K562 (cell line): ENCODE results near the gene EFCAB5. TPM values are rescaled to one million over a fixed set of nuclear protein-coding genes. Genes with fewer than 3 reads are reported as not detected.

Experiments used
- ATAC-seq: fragments of 200-7000 bp; cut with Tn5 transposase; 3 replicates; pipeline ENCODE4 v1.9.1; 2020; ENCODE audit warnings: moderate library complexity
- BruUV-seq: library from RNA; stranded (reverse); fragments of 400-500 nt; replicated peaks from 2 replicates; lab custom pipeline; 2021; lab: Mats Ljungman, UMichigan
- CTCF ChIA-PET: fragments of 300-600 bp; formaldehyde crosslinking; extraction: SDS; loops from one replicate; lab custom pipeline; 2021; ENCODE audit warnings: low intra/inter-chr PET ratio; lab: Yijun Ruan, JAX
- POLR2A ChIA-PET: fragments of 300-600, 350-650 bp; sonication (Branson Sonifier 250); formaldehyde crosslinking; extraction: SDS; loops from one replicate; lab custom pipeline; 2021; ENCODE audit warnings: antibody characterized with exemption, inconsistent platforms; lab: Yijun Ruan, JAX
- DNase-seq, 4 experiments: peaks; one replicate each; pipeline versions ENCODE4 v3.0.0 to v3.0.0-alpha.2; 2011 to 2018; ENCODE audit warnings: low spot score in 3 of 4, mixed read lengths in 3 of 4; ENCODE audit errors: extremely low read depth in 1 of 4
- FAIRE-seq: peaks from 2 replicates; lab custom pipeline; 2011; peaks lifted over from hg19 to GRCh38; lab: Jason Lieb, UNC
- H2AFZ ChIP-seq: 2 replicates; pipeline ENCODE4 v1.6.0; 2011; ENCODE audit warnings: low read depth, low read length, control low read depth, inconsistent platforms
- H3K27ac ChIP-seq: fragments of 200-600 bp; 3 replicates; pipeline ENCODE4 v1.8.0; 2011; ENCODE audit warnings: low read depth, mild to moderate bottlenecking, control low read depth, inconsistent platforms, low read length, moderate library complexity, mixed read lengths; ENCODE audit errors: extremely low read depth
- H3K27me3 ChIP-seq, 2 experiments: fragments of 300-600 bp in 1 of 2; 2 replicates in 1 of 2; 3 replicates in 1 of 2; pipeline versions ENCODE4 v1.6.0 to v1.8.0; 2011; ENCODE audit warnings: inconsistent platforms in 2 of 2, low read length in 2 of 2, mild to moderate bottlenecking in 1 of 2, mixed read lengths in 1 of 2, moderate library complexity in 1 of 2; ENCODE audit not compliant: control insufficient read depth in 2 of 2, insufficient read depth in 2 of 2
- H3K36me3 ChIP-seq: fragments of 300-600 bp; 3 replicates; pipeline ENCODE4 v1.8.0; 2011; ENCODE audit warnings: mild to moderate bottlenecking, low read length, inconsistent platforms; ENCODE audit not compliant: control insufficient read depth, insufficient read depth
- H3K4me1 ChIP-seq, 2 experiments: fragments of 200-600 bp in 1 of 2; replicated peaks in 1 of 2; 2 replicates in 1 of 2; 3 replicates in 1 of 2; pipeline versions ENCODE4 v1.5.1 to v1.8.0; 2011; ENCODE audit warnings: inconsistent platforms in 2 of 2, low read length in 2 of 2, mild to moderate bottlenecking in 1 of 2, mixed read lengths in 1 of 2, moderate library complexity in 1 of 2; ENCODE audit not compliant: control insufficient read depth in 2 of 2, insufficient read depth in 2 of 2
- H3K4me2 ChIP-seq: 2 replicates; pipeline ENCODE4 v1.6.1; 2011; ENCODE audit warnings: low read length, control low read depth, inconsistent platforms, mixed read lengths; ENCODE audit not compliant: insufficient read depth
- H3K4me3 ChIP-seq: fragments of 200-600 bp; sonication (generic), shearing (Covaris generic); 2 replicates; pipeline ENCODE4 v1.5.1; 2016; ENCODE audit warnings: control low read depth, inconsistent platforms
- H3K79me2 ChIP-seq: fragments of 200-600 bp; 3 replicates; pipeline ENCODE4 v1.8.0; 2011; ENCODE audit warnings: low read length, inconsistent platforms; ENCODE audit not compliant: control insufficient read depth, insufficient read depth
- H3K9ac ChIP-seq, 2 experiments: 2 replicates each; pipeline versions ENCODE4 v1.6.0 to v1.6.1; 2011; ENCODE audit warnings: low read depth in 2 of 2, low read length in 2 of 2, control low read depth in 1 of 2, inconsistent platforms in 1 of 2, mild to moderate bottlenecking in 1 of 2, mixed read lengths in 1 of 2; ENCODE audit not compliant: insufficient read depth in 1 of 2
- H3K9me1 ChIP-seq: one replicate; pipeline ENCODE4 v1.6.0; 2011; ENCODE audit warnings: inconsistent platforms, mild to moderate bottlenecking, low read length, moderate library complexity; ENCODE audit not compliant: control insufficient read depth, insufficient read depth
- H3K9me3 ChIP-seq: replicated peaks from 2 replicates; pipeline ENCODE4 v1.5.1; 2011; ENCODE audit warnings: low read depth, low read length, inconsistent platforms; ENCODE audit not compliant: control insufficient read depth, insufficient read depth
- H4K20me1 ChIP-seq: replicated peaks from 2 replicates; pipeline ENCODE4 v1.6.1; 2011; ENCODE audit warnings: low read length, inconsistent platforms, mixed read lengths; ENCODE audit not compliant: control insufficient read depth, insufficient read depth
- FUS ChIP-seq: fragments of 200-400 bp; formaldehyde crosslinking; optimal IDR thresholded peaks from 2 replicates; pipeline ENCODE3; 2017; ENCODE audit warnings: low read depth, low read length
- MCM3 ChIP-seq: fragments of 450-650 bp; IDR thresholded peaks from 2 replicates; pipeline ENCODE4 v1.6.1; 2016
- MTA3 ChIP-seq: fragments of 450-650 bp; formaldehyde crosslinking; IDR thresholded peaks from 2 replicates; pipeline ENCODE4 v1.6.1; 2017; ENCODE audit warnings: mild to moderate bottlenecking, borderline replicate concordance
- PML ChIP-seq: IDR thresholded peaks from 2 replicates; pipeline ENCODE4 v1.6.1; 2012; ENCODE audit warnings: low read length, inconsistent platforms
- SIN3A ChIP-seq, 2 experiments: fragments of 150-350 bp in 1 of 2; IDR thresholded peaks; 2 replicates each; pipeline ENCODE4 v1.6.1; 2011 to 2016; ENCODE audit warnings: borderline replicate concordance in 2 of 2, low read depth in 2 of 2, low read length in 2 of 2, mild to moderate bottlenecking in 2 of 2, moderate library complexity in 2 of 2; ENCODE audit not compliant: control insufficient read depth in 1 of 2
- ZNF140 ChIP-seq: fragments of 250-450 bp; sonication (Bioruptor Pico); IDR thresholded peaks from 2 replicates; pipeline ENCODE4 v1.8.0; 2021; ENCODE audit warnings: moderate library complexity, mild to moderate bottlenecking, inconsistent platforms
- WGBS: fragments of 100-300 bp; shearing (Covaris generic); methylation state at CpG from one replicate; pipeline ENCODE4 v1.1.6; 2016; ENCODE audit warnings: low coverage, mixed read lengths; ENCODE audit not compliant: insufficient coverage; ENCODE audit errors: missing lambda C conversion rate; 5-methylcytosine and 5-hydroxymethylcytosine counted together
- in situ Hi-C: fragments of 300-500 bp; cut with MboI; formaldehyde crosslinking; loops from 4 replicates; pipeline ENCODE4 v1.15.0; 2018; ENCODE audit warnings: inconsistent platforms, mixed read lengths
- intact Hi-C: fragments of 100-400 bp; cut with micrococcal nuclease; formaldehyde crosslinking; loops from 2 replicates; pipeline ENCODE4 v1.14.2; 2022
- polyA plus RNA-seq, 8 experiments: library from polyadenylated mRNA; depleted of rRNA in 4 of 8; stranded (reverse) in 5 of 8; unstranded in 3 of 8; fragments of >200 nt; fragmentation: Nextera tagmentation in 2 of 8; fragmentation: Illumina TruSeq in 1 of 8; extraction: Ambion mirVana in 2 of 8; extraction: Trizol in 1 of 8; gene quantifications; 2 replicates each; pipeline versions ENCODE4 v1.2.1 to v1.2.3, GENCODE V29; 2011 to 2014; ENCODE audit warnings: inconsistent platforms in 1 of 8, missing spikeins in 1 of 8
- total RNA-seq, 7 experiments: library from RNA; depleted of rRNA in 6 of 7; stranded (reverse); fragments of >200 nt in 6 of 7; fragmentation: Illumina TruSeq in 2 of 7; extraction: Trizol in 2 of 7; gene quantifications; 2 replicates each; pipeline versions ENCODE4 v1.2.1 to v1.2.3, GENCODE V29; 2011 to 2021; ENCODE audit warnings: low replicate concordance in 1 of 7
- TF ChIP-seq, protein P1 (sequence below): IDR thresholded peaks from 3 replicates; pipeline ENCODE4 v1.6.1; 2011; ENCODE audit warnings: borderline replicate concordance, mild to moderate bottlenecking; ENCODE audit not compliant: insufficient read length, insufficient read depth
- TF ChIP-seq, protein P2 (sequence below), 2 experiments: fragments of 450-650 bp; IDR thresholded peaks; 2 replicates each; pipeline ENCODE4 v1.6.1; 2016; ENCODE audit warnings: mild to moderate bottlenecking in 2 of 2, borderline replicate concordance in 1 of 2, low read depth in 1 of 2, moderate library complexity in 1 of 2

Gene EFCAB5
- total and polyA plus RNA-seq, 9 of the 15 experiments (the other 6 are each of a cell fraction or from before 2014, with no cell fraction given) = 0.06 to 0.11 TPM; not detected in 7

DNA sequence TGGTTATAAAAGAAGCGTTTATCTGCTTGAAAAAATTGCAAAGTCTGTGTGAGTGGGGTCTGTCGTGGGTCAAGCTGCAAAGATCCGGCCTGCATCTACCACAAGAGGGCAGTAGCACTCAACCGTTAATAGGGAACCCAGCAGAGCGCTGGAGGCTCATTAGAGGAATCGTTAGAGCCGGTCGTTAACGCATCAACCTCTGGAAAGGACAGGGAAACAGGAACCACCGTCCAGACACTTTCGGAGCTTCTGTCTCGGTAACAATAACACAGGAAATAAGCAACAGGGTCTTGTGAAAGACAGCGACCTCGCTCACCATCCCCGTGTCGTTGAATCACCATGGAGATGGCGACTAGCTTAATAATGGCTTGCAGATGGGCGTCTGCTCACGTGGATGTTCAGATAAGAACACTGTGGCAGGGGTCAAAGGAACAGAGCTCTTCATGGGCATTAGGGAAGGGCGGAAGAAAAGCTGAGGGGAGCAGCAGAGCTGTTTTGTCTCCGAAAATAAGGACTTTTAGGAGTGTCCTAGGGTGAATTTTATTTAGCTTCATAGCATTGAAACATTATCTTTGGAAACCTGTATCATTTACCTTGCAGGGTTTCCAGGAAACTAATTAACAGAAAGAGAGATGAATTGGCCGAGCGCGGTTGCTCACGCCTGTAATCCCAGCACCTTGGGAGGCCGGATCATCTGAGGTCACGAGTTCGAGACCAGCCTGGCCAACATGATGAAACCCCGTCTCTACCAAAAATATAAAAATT lies 163.3 kb downstream of the EFCAB5 start:
- TSS peak; percentile 76 for BruUV-seq
- TF ChIP-seq SIN3A (IDR thresholded peaks at IDR 0.05; ENCODE audit: borderline replicate concordance in 2 of 2, control insufficient read depth in 1 of 2, low read depth in 2 of 2, low read length in 2 of 2) = peak; percentile 48 to 72; a peak in 2 of 4 replicates
- TF ChIP-seq PML = peak; percentile 53; the same call in 1 of the 2 replicates
- TF ChIP-seq FUS = no peak
- no peak for TF ChIP-seq MCM3
- TF ChIP-seq, protein P1, sequence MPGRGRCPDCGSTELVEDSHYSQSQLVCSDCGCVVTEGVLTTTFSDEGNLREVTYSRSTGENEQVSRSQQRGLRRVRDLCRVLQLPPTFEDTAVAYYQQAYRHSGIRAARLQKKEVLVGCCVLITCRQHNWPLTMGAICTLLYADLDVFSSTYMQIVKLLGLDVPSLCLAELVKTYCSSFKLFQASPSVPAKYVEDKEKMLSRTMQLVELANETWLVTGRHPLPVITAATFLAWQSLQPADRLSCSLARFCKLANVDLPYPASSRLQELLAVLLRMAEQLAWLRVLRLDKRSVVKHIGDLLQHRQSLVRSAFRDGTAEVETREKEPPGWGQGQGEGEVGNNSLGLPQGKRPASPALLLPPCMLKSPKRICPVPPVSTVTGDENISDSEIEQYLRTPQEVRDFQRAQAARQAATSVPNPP = no peak
- TF ChIP-seq, protein P2, sequence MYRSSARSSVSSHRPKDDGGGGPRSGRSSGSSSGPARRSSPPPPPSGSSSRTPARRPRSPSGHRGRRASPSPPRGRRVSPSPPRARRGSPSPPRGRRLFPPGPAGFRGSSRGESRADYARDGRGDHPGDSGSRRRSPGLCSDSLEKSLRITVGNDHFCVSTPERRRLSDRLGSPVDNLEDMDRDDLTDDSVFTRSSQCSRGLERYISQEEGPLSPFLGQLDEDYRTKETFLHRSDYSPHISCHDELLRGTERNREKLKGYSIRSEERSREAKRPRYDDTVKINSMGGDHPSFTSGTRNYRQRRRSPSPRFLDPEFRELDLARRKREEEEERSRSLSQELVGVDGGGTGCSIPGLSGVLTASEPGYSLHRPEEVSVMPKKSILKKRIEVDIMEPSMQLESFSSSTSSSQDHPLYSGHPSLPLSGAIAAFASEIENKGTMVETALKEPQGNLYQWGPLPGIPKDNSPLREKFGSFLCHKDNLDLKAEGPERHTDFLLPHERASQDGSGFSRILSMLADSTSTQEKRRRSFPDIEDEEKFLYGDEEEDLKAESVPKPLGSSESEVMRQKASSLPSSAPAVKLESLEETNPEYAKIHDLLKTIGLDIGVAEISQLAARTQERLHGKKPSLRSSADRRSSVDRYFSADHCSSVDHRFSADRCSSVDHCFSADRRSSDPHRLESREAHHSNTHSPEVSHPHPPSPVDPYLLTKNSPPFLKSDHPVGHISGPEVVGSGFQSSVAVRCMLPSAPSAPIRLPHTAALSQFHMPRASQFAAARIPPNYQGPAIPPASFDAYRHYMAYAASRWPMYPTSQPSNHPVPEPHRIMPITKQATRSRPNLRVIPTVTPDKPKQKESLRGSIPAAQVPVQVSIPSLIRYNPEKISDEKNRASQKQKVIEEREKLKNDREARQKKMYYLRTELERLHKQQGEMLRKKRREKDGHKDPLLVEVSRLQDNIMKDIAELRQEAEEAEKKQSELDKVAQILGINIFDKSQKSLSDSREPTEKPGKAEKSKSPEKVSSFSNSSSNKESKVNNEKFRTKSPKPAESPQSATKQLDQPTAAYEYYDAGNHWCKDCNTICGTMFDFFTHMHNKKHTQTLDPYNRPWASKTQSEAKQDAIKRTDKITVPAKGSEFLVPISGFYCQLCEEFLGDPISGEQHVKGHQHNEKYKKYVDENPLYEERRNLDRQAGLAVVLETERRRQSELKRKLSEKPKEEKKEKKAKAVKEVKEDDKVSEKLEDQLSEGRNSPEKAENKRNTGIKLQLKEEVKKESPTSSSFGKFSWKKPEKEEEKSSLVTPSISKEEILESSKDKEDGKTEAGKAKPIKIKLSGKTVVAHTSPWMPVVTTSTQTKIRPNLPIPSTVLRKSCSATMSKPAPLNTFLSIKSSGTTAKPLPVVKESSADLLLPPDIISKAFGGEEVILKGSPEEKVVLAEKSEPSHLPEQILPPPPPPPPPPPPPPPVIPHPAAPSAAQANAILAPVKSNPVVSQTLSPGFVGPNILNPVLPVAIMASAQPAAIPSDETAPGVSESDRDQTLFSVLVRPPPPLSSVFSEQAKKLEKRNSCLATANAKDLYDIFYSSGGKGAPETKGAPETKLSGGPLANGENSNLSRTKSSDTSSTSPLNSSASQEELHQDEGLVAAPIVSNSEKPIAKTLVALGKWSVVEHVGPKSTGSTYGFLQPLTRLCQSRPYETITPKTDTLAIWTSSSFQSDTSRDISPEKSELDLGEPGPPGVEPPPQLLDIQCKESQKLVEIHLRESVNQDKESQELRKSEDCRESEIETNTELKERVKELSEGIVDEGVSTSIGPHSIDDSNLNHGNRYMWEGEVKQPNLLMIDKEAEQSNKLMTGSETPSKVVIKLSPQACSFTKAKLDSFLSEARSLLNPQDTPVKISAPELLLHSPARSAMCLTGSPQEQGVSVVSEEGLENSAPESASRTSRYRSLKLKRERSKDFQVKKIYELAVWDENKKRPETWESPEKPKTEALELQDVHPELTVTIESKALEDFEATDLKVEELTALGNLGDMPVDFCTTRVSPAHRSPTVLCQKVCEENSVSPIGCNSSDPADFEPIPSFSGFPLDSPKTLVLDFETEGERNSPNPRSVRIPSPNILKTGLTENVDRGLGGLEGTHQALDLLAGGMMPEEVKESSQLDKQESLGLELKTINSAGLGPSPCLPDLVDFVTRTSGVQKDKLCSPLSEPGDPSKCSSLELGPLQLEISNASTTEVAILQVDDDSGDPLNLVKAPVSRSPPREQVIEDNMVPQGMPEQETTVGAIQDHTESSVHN (IDR thresholded peaks at IDR 0.05; ENCODE audit: borderline replicate concordance in 1 of 2, low read depth in 1 of 2) = no peak
- TF ChIP-seq MTA3 = peak; percentile 57; the same call in 1 of the 2 replicates
- no peak for TF ChIP-seq ZNF140 (CRISPR knock-in tag)

More for the DNA sequence above, 163.3 kb downstream of the EFCAB5 start:
- CTCF ChIA-PET = interaction anchor here (0.6 to 2.2 kb wide), 7 partner anchors 10 to 450 kb away, joined by 3 to 27 read pairs (median 3); no protein-coding TSS in a partner anchor
- POLR2A ChIA-PET = interaction anchor here (0.5 to 1.6 kb wide), 18 partner anchors 9 to 481 kb away, joined by 3 to 14 read pairs (median 4); partner anchors contain the start of gene NSRP1
- peak; percentile 98 for FAIRE-seq
- H3K4me3 ChIP-seq = peak overlapping the region; percentile 38
- DNase-seq = peak; percentile 82 to 93 (median 85)
- WGBS = 1% methylated on average over 29 of the region's 29 CpGs
- intact Hi-C loops (loop anchor here (1.0 to 10.0 kb wide), 3 partner anchors 100 to 232 kb away; no protein-coding TSS in a partner anchor), in situ Hi-C loops (loop anchor here (5.0 to 10.0 kb wide), 2 partner anchors 233 to 610 kb away; no protein-coding TSS in a partner anchor)
- H3K9ac ChIP-seq = peak overlapping the region; percentile 54 to 75
- peaks cover 5% of the 10 kb centered on the region in 2 experiments; a peak in 3 of 5 replicates for H3K4me1 ChIP-seq
- peak overlapping the region; percentile 77 for H3K27ac ChIP-seq
- H2AFZ ChIP-seq = peak overlapping the region; percentile 95
- H3K27me3 ChIP-seq = no peaks in the 10 kb centered on the region; a peak in 1 of 5 replicates
- no peaks in the 10 kb centered on the region for H3K9me3 ChIP-seq
- no peaks in the 10 kb centered on the region for H3K9me1 ChIP-seq
- no peaks in the 10 kb centered on the region for H4K20me1 ChIP-seq
- H3K36me3 ChIP-seq = no peaks in the 10 kb centered on the region
- ATAC-seq = peak; percentile 99
- peak overlapping the region; percentile 92 for H3K4me2 ChIP-seq
- H3K79me2 ChIP-seq = no peaks in the 10 kb centered on the region
